ENCODE data around the gene GRK1.

DNA sequence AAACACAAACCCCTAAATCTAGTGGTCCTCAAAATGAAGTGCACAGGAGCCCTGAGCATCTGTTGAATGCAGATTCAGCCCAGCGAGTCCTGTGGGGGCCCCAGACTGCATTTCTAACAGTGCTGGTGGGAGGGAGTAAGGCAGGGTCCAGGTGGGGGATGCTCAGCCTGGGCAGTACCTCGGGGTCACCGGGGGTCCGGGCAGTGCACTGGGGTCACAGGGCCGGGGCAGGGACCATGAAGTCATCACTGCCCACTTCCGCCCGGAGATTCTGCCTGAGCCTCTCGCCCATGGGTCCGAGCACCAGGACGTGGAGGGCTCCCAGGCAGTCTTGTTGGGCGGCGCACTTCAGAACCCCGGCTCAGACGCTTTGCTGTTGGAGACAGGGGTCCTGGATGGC lies 8.2 kb upstream of the GRK1 start:
- TF ChIP-seq, protein P1, sequence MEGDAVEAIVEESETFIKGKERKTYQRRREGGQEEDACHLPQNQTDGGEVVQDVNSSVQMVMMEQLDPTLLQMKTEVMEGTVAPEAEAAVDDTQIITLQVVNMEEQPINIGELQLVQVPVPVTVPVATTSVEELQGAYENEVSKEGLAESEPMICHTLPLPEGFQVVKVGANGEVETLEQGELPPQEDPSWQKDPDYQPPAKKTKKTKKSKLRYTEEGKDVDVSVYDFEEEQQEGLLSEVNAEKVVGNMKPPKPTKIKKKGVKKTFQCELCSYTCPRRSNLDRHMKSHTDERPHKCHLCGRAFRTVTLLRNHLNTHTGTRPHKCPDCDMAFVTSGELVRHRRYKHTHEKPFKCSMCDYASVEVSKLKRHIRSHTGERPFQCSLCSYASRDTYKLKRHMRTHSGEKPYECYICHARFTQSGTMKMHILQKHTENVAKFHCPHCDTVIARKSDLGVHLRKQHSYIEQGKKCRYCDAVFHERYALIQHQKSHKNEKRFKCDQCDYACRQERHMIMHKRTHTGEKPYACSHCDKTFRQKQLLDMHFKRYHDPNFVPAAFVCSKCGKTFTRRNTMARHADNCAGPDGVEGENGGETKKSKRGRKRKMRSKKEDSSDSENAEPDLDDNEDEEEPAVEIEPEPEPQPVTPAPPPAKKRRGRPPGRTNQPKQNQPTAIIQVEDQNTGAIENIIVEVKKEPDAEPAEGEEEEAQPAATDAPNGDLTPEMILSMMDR (IDR thresholded peaks at IDR 0.05): no peak
- no peak for TF ChIP-seq POLR2A (IDR thresholded peaks at IDR 0.05)
- no peak for TF ChIP-seq POLR2AphosphoS5 (IDR thresholded peaks at IDR 0.05)

Data from breast epithelium (tissue), 3 donors.